GM06990 (cell line): ENCODE data around the gene SLC25A17.

Source experiments
- DNase-seq: peaks from one replicate; pipeline ENCODE4 v3.0.0-alpha.2; 2011; ENCODE audit not compliant: insufficient read length; ENCODE audit errors: extremely low read depth
- H3K27me3 ChIP-seq: replicated peaks from 2 replicates; pipeline ENCODE4 v1.6.0; 2011; ENCODE audit warnings: low read length; ENCODE audit not compliant: control insufficient read depth, insufficient read depth
- H3K36me3 ChIP-seq: 2 replicates; pipeline ENCODE4 v1.5.1; 2011; ENCODE audit warnings: low read length; ENCODE audit not compliant: control insufficient read depth, insufficient read depth
- H3K4me3 ChIP-seq: replicated peaks from 2 replicates; pipeline ENCODE4 v1.5.1; 2011; ENCODE audit warnings: low read depth, mild to moderate bottlenecking, control low read depth, low read length
- CTCF ChIP-seq: IDR thresholded peaks from 2 replicates; pipeline ENCODE4 v1.5.1; 2011; ENCODE audit warnings: low read length, control low read depth, mild to moderate bottlenecking, inconsistent platforms; ENCODE audit not compliant: insufficient read depth, poor library complexity, severe bottlenecking

The SLC25A17 gene

GRCh38 chr22:40803321-40803720 is 15.8 kb downstream of the SLC25A17 start:
- no peaks in the 10 kb centered on the region; the same call in none of the 2 replicates for H3K36me3 ChIP-seq
- TF ChIP-seq CTCF = no peak
- no peaks in the 10 kb centered on the region for H3K27me3 ChIP-seq
- DNase-seq = no peak
- no peak overlapping the region for H3K4me3 ChIP-seq

- no peak overlapping the region for H3K4me3 ChIP-seq
- no peak for TF ChIP-seq CTCF
- no peaks in the 10 kb centered on the region for H3K27me3 ChIP-seq
- DNase-seq = no peak
- H3K36me3 ChIP-seq = peaks cover 3% of the 10 kb centered on the region
These were observed 20.1 kb downstream of the SLC25A17 start for GRCh38 chr22:40799008-40799407.

GRCh38 chr22:40797427-40797826 is 21.7 kb downstream of the SLC25A17 start:
- no peak for TF ChIP-seq CTCF
- H3K4me3 ChIP-seq = no peak overlapping the region
- no peaks in the 10 kb centered on the region for H3K27me3 ChIP-seq
- H3K36me3 ChIP-seq = peaks cover 5% of the 10 kb centered on the region
- no peak for DNase-seq

GRCh38 chr22:40792451-40792850 is 26.7 kb downstream of the SLC25A17 start:
- TF ChIP-seq CTCF = no peak
- Histone ChIP-seq H3K27me3 (no peaks in the 10 kb centered on the region), H3K36me3 (peaks cover 4% of the 10 kb centered on the region), H3K4me3 (no peak overlapping the region)
- no peak for DNase-seq

- Histone ChIP-seq H3K27me3 (no peaks in the 10 kb centered on the region), H3K4me3 (no peak overlapping the region), H3K36me3 (peaks cover 4% of the 10 kb centered on the region)
- no peak for DNase-seq
- no peak for TF ChIP-seq CTCF
These were observed 27.9 kb downstream of the SLC25A17 start for GRCh38 chr22:40791241-40791640.

GRCh38 chr22:40789131-40789530 is 30.0 kb downstream of the SLC25A17 start:
- no peaks in the 10 kb centered on the region for H3K27me3 ChIP-seq
- H3K4me3 ChIP-seq = no peak overlapping the region
- no peak for DNase-seq
- peaks cover 4% of the 10 kb centered on the region for H3K36me3 ChIP-seq
- TF ChIP-seq CTCF = no peak
